ENCODE results near the gene SPEM3.

Gene SPEM3

DNA sequence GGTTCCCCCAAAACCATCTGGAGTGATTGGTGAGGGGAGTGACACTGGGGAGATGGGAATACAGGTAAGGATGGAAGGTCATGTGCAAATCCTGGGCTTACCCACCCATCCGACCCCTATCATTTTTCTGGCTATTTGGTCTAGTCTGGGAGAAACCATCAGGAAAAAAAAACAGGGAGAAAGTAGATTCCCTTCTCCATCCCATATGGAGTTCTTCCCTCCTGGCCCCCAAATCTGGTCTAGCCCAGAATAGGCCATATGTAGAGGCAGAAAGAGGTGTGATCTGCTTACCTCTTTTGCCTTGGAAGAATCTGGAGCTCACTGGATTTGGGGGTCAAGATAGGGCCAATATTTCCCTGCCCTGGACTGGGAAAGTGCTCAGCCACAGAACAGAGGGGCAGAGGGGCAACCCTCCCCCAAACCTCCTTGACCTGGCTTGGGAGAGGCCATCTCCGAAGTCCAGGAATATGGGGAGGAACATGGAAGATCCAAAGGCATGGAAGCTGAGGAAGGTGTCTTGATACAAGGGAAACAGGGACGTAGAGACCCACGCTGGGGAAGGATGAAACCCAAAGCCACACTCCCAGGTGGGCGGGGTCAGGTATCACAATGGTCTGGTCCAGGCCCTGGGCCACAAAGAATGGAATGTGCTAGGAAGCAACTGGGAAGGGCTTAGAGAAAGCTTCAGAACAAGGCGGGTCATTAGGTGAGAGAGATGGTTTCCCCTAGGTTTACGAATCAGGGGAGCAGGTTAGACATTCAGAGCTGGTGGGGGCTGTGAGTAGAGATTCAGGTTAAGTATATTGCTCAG lies 32.4 kb downstream of the SPEM3 start:
- H3K4me3 ChIP-seq (ENCODE audit: low read depth, low read length), result no peak overlapping the region
- TF ChIP-seq, protein P1, sequence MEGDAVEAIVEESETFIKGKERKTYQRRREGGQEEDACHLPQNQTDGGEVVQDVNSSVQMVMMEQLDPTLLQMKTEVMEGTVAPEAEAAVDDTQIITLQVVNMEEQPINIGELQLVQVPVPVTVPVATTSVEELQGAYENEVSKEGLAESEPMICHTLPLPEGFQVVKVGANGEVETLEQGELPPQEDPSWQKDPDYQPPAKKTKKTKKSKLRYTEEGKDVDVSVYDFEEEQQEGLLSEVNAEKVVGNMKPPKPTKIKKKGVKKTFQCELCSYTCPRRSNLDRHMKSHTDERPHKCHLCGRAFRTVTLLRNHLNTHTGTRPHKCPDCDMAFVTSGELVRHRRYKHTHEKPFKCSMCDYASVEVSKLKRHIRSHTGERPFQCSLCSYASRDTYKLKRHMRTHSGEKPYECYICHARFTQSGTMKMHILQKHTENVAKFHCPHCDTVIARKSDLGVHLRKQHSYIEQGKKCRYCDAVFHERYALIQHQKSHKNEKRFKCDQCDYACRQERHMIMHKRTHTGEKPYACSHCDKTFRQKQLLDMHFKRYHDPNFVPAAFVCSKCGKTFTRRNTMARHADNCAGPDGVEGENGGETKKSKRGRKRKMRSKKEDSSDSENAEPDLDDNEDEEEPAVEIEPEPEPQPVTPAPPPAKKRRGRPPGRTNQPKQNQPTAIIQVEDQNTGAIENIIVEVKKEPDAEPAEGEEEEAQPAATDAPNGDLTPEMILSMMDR (IDR thresholded peaks at IDR 0.05; ENCODE audit: low read depth, low read length, missing control alignments), result no peak
- no peak for DNase-seq (ENCODE audit: low read depth)

- TF ChIP-seq, protein P1 (IDR thresholded peaks at IDR 0.05; ENCODE audit: low read depth, low read length, missing control alignments), result no peak
- no peak for DNase-seq (ENCODE audit: low read depth)
- no peak overlapping the region for H3K4me3 ChIP-seq (ENCODE audit: low read depth, low read length)
Observed at GRCh38 chr17:7462474-7463371, 34.1 kb downstream of the SPEM3 start.

DNA sequence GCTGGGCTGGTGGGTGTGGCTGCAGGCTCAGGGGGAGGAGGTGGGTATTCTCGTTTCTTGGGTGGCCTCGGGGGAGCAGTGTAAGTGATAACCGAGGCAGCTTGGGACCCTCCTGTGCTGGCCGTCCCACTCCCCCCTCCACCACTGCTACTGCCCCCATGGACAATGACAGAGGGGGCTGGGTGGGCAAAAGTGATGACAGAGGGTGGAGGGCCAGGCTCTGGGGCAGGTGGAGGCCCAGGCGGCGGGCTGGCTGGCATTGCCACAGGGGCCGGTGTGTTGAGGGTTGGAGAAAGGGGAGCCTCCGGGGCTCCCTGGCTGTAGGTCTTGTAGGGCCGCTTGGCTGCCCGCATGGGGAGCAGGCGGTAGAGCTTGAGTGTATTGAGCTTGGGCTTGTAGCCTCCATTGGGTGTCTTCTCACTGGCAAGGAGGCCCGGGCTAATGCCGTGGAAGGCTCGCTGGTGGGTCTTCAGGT lies 34.8 kb downstream of the SPEM3 start:
- TF ChIP-seq, protein P1 (IDR thresholded peaks at IDR 0.05; ENCODE audit: low read depth, low read length, missing control alignments), result no peak
- no peak for DNase-seq (ENCODE audit: low read depth)
- no peak overlapping the region for H3K4me3 ChIP-seq (ENCODE audit: low read depth, low read length)

DNA sequence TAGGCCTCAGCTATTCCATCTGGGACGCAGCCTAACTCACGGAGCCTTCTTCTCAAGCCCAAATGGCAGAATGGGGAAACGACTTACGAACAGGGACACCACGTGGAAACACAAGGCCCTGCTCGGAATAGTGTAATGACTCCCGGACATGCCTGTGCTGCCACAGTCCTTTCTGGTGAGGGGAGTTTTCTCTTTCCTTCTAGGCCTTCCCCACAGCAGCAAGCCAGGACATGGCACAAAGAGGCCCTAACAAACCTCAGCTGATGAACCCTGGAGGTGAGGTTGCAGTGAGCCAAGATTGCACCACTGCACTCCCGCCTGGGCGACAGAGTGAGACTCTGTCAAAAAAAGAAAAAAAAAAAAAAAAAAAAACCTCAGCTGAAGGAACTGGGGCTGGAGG lies 35.4 kb downstream of the SPEM3 start:
- no peak for DNase-seq (ENCODE audit: low read depth)
- H3K4me3 ChIP-seq (ENCODE audit: low read depth, low read length), result no peak overlapping the region
- TF ChIP-seq, protein P1 (IDR thresholded peaks at IDR 0.05; ENCODE audit: low read depth, low read length, missing control alignments), result no peak

- DNase-seq (ENCODE audit: low read depth), result no peak
- TF ChIP-seq, protein P1 (IDR thresholded peaks at IDR 0.05; ENCODE audit: low read depth, low read length, missing control alignments), result no peak
- H3K4me3 ChIP-seq (ENCODE audit: low read depth, low read length), result no peak overlapping the region
Observed at GRCh38 chr17:7465597-7466275, 37.1 kb downstream of the SPEM3 start.

- no peak for DNase-seq (ENCODE audit: low read depth)
- TF ChIP-seq, protein P1 (IDR thresholded peaks at IDR 0.05; ENCODE audit: low read depth, low read length, missing control alignments), result no peak
- no peak overlapping the region for H3K4me3 ChIP-seq (ENCODE audit: low read depth, low read length)
Observed at GRCh38 chr17:7466318-7466638, 37.6 kb downstream of the SPEM3 start.

Measured in GM12864 (cell line).